ENCODE measurements around the gene EML4. TPM values are rescaled to one million over a fixed set of nuclear protein-coding genes. Genes with fewer than 3 reads are reported as not detected.

The EML4 gene
- total RNA-seq, 4 donors from 2014 or later: 33.3 to 79.6 (median 41.5) TPM

DNA sequence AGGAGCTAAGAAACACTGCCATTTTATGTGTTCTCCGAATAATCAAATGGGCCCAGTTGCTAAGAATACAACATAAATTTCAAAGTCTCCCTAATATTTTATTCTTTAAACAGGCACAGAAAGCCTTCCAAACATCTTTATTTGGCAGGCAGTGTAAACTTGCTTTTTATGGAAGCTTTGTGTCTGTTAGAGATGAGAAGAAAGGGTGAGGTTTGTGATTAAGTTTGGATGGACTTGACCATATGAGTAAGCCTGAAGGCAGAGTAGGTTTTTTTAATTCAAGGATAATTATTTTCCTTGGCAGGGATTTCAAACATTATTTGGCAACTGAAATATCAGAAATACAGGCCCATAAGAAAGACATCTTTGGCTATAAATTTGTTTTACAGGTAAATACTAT, 129.0 kb downstream of the EML4 start:
- TF ChIP-seq, protein P1, sequence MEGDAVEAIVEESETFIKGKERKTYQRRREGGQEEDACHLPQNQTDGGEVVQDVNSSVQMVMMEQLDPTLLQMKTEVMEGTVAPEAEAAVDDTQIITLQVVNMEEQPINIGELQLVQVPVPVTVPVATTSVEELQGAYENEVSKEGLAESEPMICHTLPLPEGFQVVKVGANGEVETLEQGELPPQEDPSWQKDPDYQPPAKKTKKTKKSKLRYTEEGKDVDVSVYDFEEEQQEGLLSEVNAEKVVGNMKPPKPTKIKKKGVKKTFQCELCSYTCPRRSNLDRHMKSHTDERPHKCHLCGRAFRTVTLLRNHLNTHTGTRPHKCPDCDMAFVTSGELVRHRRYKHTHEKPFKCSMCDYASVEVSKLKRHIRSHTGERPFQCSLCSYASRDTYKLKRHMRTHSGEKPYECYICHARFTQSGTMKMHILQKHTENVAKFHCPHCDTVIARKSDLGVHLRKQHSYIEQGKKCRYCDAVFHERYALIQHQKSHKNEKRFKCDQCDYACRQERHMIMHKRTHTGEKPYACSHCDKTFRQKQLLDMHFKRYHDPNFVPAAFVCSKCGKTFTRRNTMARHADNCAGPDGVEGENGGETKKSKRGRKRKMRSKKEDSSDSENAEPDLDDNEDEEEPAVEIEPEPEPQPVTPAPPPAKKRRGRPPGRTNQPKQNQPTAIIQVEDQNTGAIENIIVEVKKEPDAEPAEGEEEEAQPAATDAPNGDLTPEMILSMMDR (IDR thresholded peaks at IDR 0.05): no peak
- no peak for DNase-seq (ENCODE audit: low spot score)
- no peak for ATAC-seq (ENCODE audit: low FRiP score)

DNA sequence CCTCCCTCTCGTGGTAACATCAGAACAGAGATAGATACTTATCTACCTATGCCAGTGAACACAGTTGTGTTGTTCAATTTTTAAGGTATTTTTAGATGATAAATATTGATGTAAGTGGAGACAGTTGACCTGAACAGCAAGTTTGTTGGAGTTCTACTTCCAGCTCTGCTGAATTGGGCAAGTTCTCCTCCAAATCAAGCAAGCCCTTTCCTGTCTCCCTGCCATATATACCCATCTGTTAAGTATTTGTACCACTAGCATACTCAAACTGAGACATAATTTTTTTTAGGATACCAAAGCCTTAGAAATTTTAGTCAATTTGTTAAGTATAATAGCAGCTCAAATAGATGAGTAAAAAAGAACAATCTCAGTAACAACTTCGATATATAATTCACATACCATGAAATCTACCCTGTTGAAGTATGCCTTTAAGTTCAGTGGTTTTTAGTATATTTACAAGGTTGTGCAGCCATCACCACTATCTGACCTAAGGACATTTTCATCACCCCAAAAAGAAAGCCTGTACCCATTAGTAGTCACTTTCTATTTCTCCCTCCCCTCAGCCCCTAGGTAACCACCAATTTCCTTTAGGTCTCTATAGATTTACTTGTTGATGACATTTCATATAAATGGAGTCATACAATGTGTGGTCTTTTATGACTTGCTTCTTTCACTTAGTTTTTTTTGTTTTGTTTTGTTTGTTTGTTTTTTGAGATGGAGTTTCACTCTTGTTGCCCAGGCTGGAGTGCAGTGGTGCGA, 130.0 kb downstream of the EML4 start:
- no peak for ATAC-seq (ENCODE audit: low FRiP score)
- DNase-seq (ENCODE audit: low spot score): no peak
- TF ChIP-seq, protein P1 (IDR thresholded peaks at IDR 0.05): no peak

DNA sequence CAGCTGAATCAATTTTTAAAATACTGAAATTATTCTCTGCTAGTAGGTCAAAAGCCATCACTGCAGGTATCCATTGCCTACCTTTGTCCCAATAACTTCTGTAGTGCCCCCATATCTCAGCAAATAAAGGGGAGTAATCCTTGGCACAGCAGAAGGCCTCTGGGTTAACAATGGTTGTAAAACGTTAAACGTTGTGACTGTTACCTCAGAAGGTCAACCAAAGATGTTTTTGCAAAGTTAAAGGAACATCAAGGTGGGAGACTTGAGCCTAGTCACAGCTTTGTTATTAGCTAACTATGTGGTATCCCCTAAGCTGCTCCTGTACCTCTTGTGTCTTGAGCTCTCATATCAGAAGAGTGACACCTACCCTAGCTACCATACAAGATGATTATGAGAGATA, 131.4 kb downstream of the EML4 start:
- no peak for DNase-seq (ENCODE audit: low spot score)
- no peak for ATAC-seq (ENCODE audit: low FRiP score)

DNA sequence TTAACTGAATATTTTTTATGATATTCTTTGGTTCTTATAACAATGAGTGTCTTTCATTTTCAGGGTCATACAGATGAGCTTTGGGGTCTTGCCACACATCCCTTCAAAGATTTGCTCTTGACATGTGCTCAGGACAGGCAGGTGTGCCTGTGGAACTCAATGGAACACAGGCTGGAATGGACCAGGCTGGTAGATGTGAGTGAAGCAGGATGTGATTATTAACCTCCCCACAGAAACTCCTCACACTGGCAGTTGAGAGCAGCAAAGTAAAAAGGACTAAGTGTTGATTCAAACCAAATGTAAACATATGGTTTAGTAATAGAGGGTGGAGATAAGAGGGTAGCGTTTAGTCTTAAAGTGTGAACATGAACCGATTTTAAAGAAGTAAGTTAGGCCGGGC, 134.1 kb downstream of the EML4 start:
- TF ChIP-seq, protein P1 (IDR thresholded peaks at IDR 0.05): no peak
- no peak for DNase-seq (ENCODE audit: low spot score)
- no peak for ATAC-seq (ENCODE audit: low FRiP score)

More for the DNA sequence above, 131.4 kb downstream of the EML4 start:
- TF ChIP-seq, protein P1 (IDR thresholded peaks at IDR 0.05): no peak

DNA sequence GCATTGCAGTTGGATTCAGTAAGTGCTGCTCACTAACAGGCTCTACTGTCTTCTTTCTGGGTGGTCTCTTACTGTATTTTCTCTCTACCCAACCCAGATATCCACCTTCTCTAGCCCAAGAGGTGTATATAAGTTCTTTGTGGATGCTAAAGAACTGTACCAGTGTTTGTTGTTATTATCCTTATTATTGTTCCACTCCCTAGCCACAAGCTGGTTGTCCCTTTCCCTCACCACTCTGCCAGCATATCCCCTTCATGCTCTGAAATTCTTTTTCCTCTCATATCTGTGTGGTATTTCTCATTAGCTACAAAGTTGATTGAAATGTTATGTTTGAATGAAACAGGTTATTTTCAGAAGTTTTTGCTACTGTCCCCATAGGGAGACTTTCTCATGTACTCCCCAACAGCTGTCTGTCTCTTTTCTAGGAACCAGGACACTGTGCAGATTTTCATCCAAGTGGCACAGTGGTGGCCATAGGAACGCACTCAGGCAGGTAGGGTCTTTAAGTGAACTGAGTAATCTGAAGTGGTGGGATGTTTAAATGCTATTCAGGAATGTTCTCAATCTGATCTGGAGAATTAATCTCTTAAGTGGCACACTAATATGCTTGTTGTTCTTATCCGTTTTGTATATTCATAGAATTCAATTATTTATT, 135.0 kb downstream of the EML4 start:
- ATAC-seq (ENCODE audit: low FRiP score): no peak
- TF ChIP-seq, protein P1 (IDR thresholded peaks at IDR 0.05): no peak
- DNase-seq (ENCODE audit: low spot score): no peak

DNA sequence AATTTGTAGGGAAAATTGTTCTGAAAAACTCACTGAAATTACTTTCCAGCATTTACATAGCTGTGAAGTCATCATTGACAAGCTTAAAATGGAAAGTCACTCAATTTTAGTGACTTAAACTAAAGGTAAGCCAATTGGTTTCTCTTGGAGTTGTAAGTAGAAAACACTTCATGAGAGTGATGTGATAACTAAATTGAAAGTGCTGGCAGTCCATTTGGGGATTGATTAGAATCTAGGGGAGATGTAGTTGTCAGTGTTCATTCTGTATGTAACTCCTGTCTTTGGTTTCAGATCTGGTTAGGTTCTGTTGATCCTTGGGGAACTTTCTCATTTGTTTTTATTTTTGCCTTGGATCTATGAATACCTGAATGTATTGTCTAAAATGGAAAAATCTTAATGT, 138.0 kb downstream of the EML4 start:
- TF ChIP-seq, protein P1 (IDR thresholded peaks at IDR 0.05): no peak
- DNase-seq (ENCODE audit: low spot score) (no peak), ATAC-seq (ENCODE audit: low FRiP score) (no peak)

DNA sequence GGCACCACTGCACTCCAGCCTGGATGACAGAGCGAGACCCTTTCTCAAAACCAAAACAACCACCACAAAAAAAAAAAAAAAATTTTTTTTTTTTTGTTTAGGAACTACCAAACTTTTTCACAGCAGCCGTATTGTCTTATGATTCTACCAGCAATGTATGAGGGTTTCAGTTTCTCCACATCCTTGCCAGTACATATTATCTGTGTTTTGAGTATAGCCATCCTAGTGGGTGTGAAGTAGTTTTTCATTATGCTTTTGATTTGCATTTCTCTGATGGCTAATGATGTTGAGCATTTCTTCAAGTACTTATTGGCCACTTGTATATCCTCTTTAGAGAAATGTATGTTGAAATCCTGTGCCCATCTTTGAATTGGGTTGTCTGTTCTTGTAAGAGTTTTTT, 140.2 kb downstream of the EML4 start:
- TF ChIP-seq, protein P1 (IDR thresholded peaks at IDR 0.05): no peak
- DNase-seq (ENCODE audit: low spot score) (no peak), ATAC-seq (ENCODE audit: low FRiP score) (no peak)

All from omental fat pad (tissue), 4 donors.